GM12865 (cell line): ENCODE data around the gene SDHAF4.
"Not testable (repeated sequence)": the region's sequence is repeated elsewhere in the genome, so short reads cannot be mapped to it uniquely, and the experiment has no call there.

ENCODE experiments used
- DNase-seq: peaks from one replicate; pipeline ENCODE4 v3.0.0; 2010; ENCODE audit warnings: low read depth
- H3K4me3 ChIP-seq: 2 replicates; pipeline ENCODE4 v1.5.1; 2011; ENCODE audit warnings: mild to moderate bottlenecking, low read depth, low read length, control low read depth
- TF ChIP-seq, protein P1 (sequence below): IDR thresholded peaks from 2 replicates; pipeline ENCODE4 v1.5.1; 2011; ENCODE audit warnings: low read length, control low read depth, low read depth, inconsistent platforms; ENCODE audit not compliant: insufficient read depth; ENCODE audit errors: missing control alignments

The SDHAF4 gene

DNA sequence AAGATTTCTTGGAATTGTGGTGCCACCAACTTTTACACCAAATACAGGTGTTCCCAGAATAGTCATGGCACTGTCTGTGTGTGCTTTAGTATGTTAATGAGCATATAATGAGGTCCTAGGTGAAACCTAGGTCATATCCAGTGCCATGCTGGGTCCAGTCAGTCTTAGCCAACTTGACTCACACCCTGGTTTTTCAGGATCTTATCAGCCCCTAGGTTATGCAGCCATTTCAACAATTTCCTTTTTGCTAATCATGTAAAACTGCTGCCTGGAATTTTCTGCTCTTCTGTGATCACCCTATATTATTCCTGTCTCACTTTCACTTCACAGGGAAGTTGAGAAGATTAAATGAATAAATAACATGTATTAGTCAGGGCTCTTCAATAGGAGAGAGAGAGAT, 23.7 kb downstream of the SDHAF4 start:
- no peak overlapping the region for H3K4me3 ChIP-seq
- no peak for DNase-seq
- TF ChIP-seq, protein P1, sequence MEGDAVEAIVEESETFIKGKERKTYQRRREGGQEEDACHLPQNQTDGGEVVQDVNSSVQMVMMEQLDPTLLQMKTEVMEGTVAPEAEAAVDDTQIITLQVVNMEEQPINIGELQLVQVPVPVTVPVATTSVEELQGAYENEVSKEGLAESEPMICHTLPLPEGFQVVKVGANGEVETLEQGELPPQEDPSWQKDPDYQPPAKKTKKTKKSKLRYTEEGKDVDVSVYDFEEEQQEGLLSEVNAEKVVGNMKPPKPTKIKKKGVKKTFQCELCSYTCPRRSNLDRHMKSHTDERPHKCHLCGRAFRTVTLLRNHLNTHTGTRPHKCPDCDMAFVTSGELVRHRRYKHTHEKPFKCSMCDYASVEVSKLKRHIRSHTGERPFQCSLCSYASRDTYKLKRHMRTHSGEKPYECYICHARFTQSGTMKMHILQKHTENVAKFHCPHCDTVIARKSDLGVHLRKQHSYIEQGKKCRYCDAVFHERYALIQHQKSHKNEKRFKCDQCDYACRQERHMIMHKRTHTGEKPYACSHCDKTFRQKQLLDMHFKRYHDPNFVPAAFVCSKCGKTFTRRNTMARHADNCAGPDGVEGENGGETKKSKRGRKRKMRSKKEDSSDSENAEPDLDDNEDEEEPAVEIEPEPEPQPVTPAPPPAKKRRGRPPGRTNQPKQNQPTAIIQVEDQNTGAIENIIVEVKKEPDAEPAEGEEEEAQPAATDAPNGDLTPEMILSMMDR: no peak

DNA sequence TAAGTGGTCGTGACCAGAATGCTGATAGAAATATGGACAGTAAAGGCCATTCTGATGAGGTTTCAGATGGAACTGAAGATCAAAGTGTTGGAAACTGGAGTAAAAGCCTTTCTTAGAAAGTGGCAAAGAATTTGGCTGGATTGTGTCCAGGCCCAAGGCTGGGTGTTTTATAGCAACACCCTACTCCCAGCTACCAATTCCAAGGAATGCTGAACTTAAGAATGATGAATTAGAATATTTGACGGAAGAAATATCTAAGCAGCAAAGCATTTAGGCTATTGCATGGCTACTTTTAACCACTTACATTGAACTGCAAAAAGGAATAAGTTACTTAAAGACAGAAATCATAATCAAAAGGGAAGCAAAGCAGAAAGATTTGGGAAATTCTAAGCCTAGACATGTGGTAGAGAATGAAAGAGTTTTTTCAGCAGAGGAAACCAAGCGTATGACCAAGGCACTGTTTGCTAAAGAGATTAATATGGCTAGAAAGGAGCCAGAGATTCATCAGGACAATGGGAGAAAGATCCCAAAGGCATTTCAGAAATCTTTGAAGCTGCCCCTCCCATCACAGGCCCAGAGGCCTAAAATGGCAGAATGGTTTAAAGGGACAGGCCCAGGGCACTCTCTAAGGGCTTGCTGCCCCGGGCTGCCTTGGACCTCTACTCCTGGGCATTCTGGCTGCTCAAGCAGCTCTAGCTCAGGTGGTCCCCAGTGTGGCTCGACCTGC, 25.8 kb downstream of the SDHAF4 start:
- DNase-seq: no peak
- no peak overlapping the region for H3K4me3 ChIP-seq
- TF ChIP-seq, protein P1: no peak

DNA sequence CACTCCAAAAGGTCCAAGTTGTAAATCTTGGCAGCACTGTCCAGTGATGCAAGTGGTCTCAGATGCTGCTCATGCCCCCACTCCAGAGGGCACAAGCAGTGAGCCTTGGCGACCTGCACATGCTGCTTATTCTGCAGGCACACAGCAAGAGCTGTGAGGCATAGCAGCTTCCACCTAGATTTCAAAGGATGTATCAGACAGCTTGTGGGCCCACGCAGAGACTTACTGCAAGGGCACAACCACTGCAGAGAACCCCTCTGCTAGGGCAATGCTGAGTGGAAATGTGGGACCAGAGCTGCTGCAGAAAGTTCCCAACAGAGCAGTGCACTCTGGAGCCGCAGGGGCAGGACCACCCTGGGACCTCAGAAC, 26.4 kb downstream of the SDHAF4 start:
- H3K4me3 ChIP-seq: no peak overlapping the region
- no peak for DNase-seq
- TF ChIP-seq, protein P1: no peak

DNA sequence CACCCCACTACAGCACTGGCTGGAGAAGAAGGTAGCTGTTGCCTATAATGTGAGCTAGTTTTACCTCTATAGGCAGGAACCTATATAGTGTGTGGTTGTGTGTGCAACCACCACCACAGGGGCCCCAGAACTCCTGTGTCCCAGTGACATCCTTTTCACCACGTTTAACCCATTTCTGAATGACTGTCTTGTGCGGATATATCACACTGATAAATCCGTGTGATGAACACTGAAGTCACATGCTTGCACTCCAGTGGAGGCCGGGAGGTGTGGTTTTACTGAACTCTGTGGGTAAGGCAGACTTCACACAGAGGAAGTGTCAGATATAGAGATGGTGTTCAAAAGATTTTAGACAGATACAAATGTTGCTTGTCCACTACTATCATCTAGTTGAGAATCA, 32.5 kb downstream of the SDHAF4 start:
- TF ChIP-seq, protein P1: no peak
- DNase-seq: no peak
- H3K4me3 ChIP-seq: no peak overlapping the region

DNA sequence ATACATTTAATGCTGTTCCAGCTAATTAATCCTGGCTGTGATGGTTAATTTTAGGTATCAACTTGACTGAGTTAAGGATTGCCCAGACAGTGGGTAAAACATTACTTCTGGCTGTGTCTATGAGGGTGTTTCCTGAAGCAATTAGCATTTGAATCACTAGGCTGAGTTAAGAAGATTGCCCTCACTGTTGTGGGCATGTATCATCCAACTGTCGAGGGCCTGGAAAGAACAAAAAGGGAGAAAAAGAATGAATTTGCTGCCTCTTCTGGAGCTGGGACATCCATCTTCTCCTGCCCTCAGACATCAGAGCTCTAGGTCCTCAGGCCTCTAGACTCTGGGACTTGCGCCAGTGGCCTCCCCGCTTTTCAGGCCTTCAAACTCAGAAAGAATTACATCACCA, 34.3 kb downstream of the SDHAF4 start:
- no peak for DNase-seq
- no peak overlapping the region for H3K4me3 ChIP-seq
- TF ChIP-seq, protein P1: no peak

DNA sequence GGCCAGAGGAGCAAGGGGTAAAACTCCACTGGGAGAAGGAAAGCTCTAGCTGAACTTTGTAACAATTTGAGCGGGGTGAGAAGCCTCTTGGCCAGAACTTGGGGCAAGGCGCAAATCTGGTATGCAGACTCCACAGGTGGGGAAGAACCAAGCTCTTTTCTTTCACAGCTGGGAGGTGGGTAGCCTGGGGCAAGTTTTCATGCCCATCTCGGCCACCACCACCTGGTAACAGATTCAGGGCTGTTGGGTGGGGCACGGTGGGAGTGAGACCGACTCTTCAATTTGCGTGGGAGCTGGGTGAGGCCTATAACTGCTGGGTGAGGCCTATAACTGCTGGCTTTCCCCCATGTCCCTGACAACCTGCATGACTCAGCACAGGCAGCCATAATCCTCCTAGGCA, 37.5 kb downstream of the SDHAF4 start:
- TF ChIP-seq, protein P1: no peak
- no peak overlapping the region for H3K4me3 ChIP-seq

DNA sequence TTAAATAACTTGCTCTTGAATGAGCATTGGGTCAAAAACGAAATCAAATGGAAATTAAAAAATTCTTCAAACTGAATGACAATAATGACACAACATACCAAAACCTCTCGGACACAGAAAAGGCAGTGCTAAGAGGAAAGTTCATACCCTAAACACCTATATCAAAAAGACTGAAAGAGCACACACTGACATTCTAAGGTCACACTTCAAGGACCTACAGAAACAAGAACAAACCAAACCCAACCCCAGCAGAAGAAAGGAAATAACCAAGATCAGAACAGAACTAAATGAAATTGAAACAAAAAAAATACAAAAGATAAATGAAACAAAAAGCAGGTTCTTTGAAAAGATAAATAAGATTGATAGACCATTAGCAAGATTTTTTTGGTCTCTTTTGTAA, 40.6 kb downstream of the SDHAF4 start:
- H3K4me3 ChIP-seq, DNase-seq: not testable (repeated sequence)

More for the DNA sequence above, 37.5 kb downstream of the SDHAF4 start:
- no peak for DNase-seq

DNA sequence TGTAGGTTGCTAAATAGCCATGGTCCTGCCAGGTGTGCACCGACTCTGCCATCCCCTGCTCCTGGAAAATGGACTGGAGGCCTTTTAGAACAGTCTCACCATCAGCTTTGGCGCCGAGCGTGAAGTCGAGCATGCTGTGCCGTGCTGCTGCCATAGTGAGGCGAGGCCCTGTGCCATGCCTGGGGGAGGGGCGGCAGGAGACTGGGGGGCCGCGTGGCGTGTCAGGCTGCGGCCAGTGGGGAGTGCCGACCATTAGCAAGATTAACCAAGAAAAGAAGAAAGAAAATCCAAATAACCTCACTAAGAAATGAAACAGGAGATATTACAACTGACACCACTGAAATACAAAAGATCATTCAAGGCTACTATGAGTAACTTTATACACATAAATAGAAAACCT, 42.5 kb downstream of the SDHAF4 start:
- DNase-seq, H3K4me3 ChIP-seq: not testable (repeated sequence)
